Muscle of back (tissue), 11 donors: Measurements from ENCODE around the gene CYBRD1. TPM values are rescaled to one million over a fixed set of nuclear protein-coding genes. Genes with fewer than 3 reads are reported as not detected.

Source experiments
- DNase-seq, 3 donors: peaks; one replicate each; pipeline versions ENCODE4 v3.0.0 to v3.0.0-alpha.2; 2013
- polyA plus RNA-seq, 10 donors: library from polyadenylated mRNA; unstranded; fragments of 120-200 nt; gene quantifications; one replicate each; pipeline ENCODE4 v1.2.1, GENCODE V29; 2013; ENCODE audit not compliant: insufficient read length in 10 of 10

CYBRD1 gene
- polyA plus RNA-seq, 10 donors: 77.8 to 123 (median 93.8) TPM

DNA sequence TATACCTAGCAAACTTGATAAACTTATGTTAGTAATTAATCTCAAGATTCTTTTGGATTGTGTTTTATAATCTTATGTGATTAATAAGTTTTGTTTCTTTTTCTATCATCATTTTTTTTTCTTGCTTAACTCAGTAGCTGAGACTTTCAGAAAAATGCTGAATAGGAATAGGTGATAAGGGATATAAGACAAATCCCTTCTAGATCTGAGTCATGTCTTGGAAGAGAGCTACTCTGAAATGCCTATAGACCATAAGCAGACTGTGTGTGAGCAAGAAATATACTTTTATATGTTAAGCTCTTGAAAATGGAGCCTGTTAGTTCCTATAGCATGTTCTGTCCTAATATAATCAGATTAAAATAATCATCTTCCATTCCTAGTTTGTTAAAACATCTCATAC, 29.6 kb downstream of the CYBRD1 start:
- no peak for DNase-seq

- no peak for DNase-seq
These were observed 31.0 kb downstream of the CYBRD1 start for GRCh38 chr2:171553236-171553635.

DNA sequence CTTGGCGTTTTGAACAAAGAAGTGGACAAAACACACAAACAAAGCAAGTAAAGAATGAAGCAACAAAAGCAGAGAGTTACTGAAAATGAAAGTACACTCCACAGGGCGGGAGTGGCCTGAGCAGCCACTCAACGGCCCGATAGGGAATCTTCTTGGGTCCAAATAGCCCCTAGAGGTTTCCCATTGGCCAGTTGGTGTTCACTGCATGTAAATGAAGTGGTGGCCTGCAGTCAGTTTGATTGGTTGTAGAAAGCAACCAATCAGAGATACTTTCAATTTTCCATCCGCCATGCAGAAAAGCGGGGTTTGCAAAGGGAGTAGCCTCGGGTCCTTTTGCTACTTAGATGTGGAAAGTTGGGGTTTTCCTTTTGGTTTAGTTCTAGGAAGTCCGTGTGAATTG, 31.6 kb downstream of the CYBRD1 start:
- no peak for DNase-seq

DNA sequence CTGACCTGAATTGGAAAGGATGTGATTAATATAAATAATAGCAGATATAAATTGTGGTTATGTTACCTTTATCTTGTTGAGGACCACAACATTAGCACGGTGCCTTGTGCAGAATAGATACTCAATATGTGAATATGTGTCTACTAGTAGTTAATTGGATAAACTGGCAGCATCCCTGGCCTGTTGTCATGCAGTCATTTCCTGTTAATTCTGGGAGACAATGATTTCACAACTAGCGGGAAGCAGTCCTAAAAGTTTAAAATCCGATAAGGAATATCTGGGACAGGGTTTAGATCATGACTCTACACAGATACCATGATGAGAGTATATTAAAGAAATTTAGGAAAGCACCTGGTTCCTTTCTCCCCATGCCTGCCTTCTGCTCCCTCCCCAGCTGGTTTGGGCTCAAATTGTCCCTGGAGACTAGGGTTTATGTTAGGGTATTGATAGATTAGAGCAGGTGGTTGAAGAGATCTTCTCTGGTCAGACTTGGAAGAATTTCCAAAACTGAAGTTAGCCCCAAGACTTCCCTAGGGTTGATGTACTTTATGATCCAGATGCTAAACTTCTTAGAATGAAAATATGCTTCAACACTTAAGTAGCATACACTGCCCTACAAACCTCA, 32.8 kb downstream of the CYBRD1 start:
- no peak for DNase-seq

GRCh38 chr2:171557363-171557762, 35.1 kb downstream of the CYBRD1 start:
- no peak for DNase-seq

- no peak for DNase-seq
These were observed 41.0 kb downstream of the CYBRD1 start for GRCh38 chr2:171563301-171563700.

DNA sequence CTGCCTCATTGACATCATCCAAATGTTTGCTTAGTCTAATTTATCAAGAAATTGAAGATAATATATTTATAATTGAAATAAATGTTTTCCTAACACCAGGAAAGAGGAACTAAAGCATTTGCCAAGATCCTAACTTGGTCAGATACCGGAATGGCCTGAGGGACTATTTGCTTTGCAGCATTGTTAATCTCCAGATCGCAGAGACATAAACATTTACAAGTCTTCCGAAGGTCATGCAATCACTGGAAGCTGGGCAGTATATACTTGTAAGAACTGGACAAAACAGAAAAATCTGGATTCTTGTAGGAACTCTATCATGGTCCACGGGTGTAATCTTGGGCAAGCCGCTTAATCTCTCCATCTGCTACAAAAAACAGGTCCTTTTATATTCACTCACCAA, 42.2 kb downstream of the CYBRD1 start:
- DNase-seq: no peak

DNA sequence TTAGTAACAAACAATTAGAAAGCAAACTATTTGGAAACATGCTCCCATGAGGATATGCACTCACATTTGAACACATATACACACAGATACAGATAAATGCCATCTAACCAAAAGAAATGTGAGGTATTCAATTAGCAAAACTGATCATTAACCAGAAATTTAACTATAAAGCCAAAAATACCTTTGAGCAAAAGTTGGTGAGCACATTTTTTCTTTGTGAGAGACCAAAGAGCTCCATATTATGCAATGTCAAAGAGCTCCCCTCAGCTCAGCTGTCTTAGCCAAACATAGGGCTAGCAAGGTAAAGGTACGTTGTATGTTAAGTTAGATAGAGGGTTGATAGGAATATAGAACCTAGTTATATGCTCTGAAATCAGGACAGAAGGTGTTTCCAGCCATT, 43.8 kb downstream of the CYBRD1 start:
- no peak for DNase-seq

GRCh38 chr2:171566753-171567152, 44.5 kb downstream of the CYBRD1 start:
- no peak for DNase-seq

- DNase-seq: peak in 1 of 3 donors; percentile 9
These were observed 45.8 kb downstream of the CYBRD1 start for GRCh38 chr2:171568089-171568488.

DNA sequence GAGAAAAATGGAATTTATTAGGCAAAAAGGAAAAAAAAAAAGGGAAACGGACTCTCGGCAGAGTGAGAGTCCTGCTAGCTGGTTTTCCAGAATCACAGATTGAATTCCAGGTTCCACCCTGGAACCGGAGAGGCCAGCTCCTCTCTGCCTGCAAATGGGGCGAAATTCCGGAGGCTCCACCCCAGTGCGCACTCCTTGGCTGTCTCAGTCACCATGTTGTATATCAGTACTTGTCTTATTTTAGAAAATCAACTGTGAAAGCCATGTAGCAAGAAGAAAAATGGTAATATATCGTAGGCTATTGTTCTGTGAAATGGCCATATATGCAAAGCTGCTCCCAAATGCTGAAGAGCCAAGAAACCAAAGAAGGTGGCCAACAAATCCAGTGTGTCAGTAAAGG, 49.4 kb downstream of the CYBRD1 start:
- no peak for DNase-seq

DNA sequence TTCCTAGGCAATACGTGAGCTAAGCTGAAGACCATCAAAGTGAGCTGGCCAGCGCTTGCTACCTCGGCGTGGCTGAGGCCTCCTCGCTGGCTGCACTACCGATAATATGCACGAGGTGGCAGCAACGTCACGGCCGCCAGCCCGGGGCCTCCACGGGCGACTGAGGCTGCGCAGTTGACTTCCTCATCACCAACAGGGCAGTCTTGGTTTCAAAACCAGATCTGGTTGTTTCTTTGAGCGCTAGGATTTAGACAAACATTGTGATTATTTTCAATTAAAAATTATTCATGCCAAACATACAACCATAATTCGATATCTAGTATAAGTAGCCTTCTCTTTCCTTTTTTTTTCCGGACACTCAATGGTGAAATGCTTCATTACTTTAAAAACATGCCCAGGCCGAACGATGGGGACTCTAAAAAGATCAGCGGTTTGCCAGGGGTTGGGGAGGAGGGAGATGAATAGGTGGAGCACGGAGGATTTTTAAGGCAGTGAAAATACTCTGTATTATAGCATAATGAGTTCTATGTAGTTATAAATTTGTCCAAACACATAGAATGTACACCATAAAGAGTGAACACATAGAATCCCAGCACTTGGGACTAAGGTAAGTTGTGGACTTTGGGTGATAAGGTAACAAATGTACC, 52.0 kb downstream of the CYBRD1 start:
- DNase-seq: peak; percentile 54 to 86 (median 72)

- DNase-seq: no peak
These were observed 53.3 kb downstream of the CYBRD1 start for GRCh38 chr2:171575606-171576005.

GRCh38 chr2:171578127-171578803, 56.0 kb downstream of the CYBRD1 start:
- DNase-seq: no peak

- DNase-seq: no peak
These were observed 57.2 kb downstream of the CYBRD1 start for GRCh38 chr2:171579481-171579880.

GRCh38 chr2:171583566-171583965, 61.3 kb downstream of the CYBRD1 start:
- no peak for DNase-seq

- peak in 1 of 3 donors; percentile 4 for DNase-seq
These were observed 61.7 kb downstream of the CYBRD1 start for GRCh38 chr2:171584001-171584400.

- DNase-seq: no peak
These were observed 64.9 kb downstream of the CYBRD1 start for GRCh38 chr2:171587132-171587531.

DNA sequence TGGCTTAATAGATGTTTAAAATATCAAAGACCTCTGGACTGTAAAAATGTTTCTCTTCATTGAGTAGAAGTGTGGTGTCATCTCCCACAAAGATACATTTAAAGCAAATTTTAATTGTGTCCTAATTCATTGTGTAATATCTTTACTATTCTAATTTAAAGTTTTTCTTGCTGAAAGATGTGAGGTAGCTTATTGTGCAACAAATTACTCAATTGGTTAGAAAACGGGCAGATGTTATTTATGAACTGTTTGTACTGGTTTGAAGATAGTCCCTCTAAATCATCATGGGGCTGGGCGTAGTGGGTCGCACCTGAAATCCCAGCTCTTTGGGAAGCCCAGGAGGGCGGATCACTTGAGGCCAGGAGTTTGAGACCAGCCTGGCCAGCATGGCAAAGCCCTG, 65.3 kb downstream of the CYBRD1 start:
- no peak for DNase-seq

DNA sequence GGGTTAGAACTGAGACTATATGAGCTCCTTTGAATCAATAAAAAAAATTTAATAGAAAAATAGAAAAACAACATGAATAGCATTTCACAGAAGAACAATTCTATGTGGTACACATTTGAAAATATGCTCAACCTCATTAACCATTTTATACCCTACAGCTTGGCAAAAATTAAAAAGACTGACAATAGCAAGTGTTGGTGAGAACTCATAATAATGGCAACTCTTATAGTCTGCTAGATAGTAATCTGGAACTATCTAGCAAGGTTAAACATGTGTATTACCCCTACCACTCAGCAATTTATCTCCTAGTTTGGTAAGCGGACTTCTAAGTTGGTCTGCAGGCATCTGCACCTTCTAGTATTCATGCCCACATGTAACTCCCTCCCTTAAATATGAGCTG, 67.8 kb downstream of the CYBRD1 start:
- no peak for DNase-seq

DNA sequence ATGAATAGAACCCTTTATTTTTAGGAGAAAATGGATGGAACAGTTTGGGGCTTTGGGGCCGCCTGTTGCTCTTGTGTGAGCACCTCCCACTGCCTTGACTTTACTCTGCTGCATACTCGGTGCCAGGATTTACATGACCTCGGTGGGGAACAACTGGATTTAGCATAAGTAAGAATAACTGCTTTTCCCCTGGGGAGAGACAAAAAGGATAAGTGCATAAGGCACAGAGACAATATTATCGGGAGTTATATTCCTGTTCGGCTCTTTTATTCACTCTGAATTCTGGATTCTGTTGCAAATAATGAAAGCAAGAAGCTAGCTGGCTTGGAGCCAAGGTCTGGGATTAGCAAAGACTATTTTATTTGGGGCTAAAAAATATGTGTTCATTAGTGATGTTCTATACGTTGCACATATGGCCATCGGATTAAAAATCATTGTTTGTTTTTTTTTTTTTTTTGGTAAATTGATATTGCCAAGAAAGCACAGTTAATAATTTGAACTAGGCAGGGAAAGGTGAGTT, 69.8 kb downstream of the CYBRD1 start:
- peak; percentile 2 to 48 (median 10) for DNase-seq

DNA sequence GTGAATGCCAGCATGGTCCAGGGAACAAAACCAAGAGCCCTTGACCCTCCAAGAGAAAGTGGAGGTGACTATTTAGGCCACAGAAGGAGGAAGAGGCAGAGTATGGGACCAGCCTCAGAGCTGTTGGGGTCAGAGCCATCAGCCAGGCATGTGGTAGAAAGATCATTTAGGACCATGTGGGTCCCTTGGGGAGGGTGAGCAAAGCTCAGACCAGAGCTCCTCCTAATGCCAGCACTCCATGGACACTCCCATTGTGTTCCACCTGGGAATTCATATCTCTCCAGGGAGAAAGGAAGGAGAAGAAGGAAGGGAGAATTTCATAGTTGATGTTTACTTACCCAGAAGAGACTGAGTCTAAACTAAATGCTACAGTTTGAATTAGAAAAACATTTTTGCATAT, 73.2 kb downstream of the CYBRD1 start:
- DNase-seq: no peak

DNA sequence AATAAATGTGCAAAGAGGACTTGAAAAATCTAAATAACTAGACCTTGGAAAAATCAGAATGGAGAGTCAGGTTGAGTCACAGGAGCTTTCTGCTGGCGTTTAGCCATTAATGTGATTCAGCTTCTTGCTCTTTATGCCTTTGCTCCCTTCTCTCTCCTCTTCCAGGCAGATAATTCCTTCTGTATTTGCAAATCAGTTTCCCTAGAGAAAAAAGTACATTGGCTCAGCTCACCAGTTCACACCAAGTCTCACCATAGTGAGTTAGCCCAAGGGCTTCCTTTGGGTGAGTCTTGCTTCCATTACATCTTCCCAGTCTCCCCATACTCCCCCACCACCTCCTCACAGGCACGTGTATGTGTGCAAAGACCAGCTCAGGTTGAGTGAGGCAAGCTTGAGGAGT, 73.6 kb downstream of the CYBRD1 start:
- peak in 2 of 3 donors; percentile 2 to 78 for DNase-seq
